B cell (primary cell): Measurements from ENCODE around the gene ARRDC5. TPM values are rescaled to one million over a fixed set of nuclear protein-coding genes. Genes with fewer than 3 reads are reported as not detected.
"Not testable (repeated sequence)": the region's sequence is repeated elsewhere in the genome, so short reads cannot be mapped to it uniquely, and the experiment has no call there.

Experiments used
- ATAC-seq: fragments of 200-7000 bp; cut with Tn5 transposase; one replicate; pipeline ENCODE4 v1.10.0; 2021; ENCODE audit warnings: low read depth, mild to moderate bottlenecking, moderate number of reproducible peaks, moderate library complexity
- CTCF ChIA-PET: fragments of 350-600 bp; sonication (Branson Sonifier 250); formaldehyde crosslinking; loops from one replicate; lab custom pipeline; 2021; ENCODE audit warnings: antibody characterized with exemption, inconsistent platforms; lab: Charles Lee
- POLR2A ChIA-PET: fragments of 350-600 bp; sonication (Branson Sonifier 250); formaldehyde crosslinking; loops from one replicate; lab custom pipeline; 2021; ENCODE audit warnings: antibody characterized with exemption; lab: Charles Lee
- DNase-seq: peaks from one replicate; pipeline ENCODE4 v3.0.0; 2013
- H2AFZ ChIP-seq: 2 replicates; pipeline ENCODE4 v1.6.1; 2012; ENCODE audit warnings: mild to moderate bottlenecking, low read depth, low read length; ENCODE audit not compliant: insufficient read depth, poor library complexity, severe bottlenecking
- H3K27ac ChIP-seq, 2 donors: 1 replicate in 1 of 2; 2 replicates in 1 of 2; pipeline ENCODE4 v1.5.1; 2012 to 2013; ENCODE audit warnings: low read length in 2 of 2, mild to moderate bottlenecking in 2 of 2, moderate library complexity in 1 of 2
- H3K27me3 ChIP-seq, 4 experiments: fragments of 200-600 bp in 1 of 4; sonication (generic) in 1 of 4; replicated peaks in 1 of 4; 1 replicate in 2 of 4; 2 replicates in 2 of 4; pipeline versions ENCODE4 v1.6.1 to v1.7.0; 2013 to 2016; ENCODE audit warnings: low read length in 3 of 4, mild to moderate bottlenecking in 2 of 4, mixed read lengths in 1 of 4, moderate library complexity in 1 of 4; ENCODE audit not compliant: insufficient read depth in 4 of 4, control insufficient read depth in 3 of 4; ENCODE audit errors: control extremely low read depth in 1 of 4
- H3K36me3 ChIP-seq, 2 experiments: replicated peaks in 1 of 2; 1 replicate in 1 of 2; 2 replicates in 1 of 2; pipeline versions ENCODE4 v1.6.1 to v1.7.1; 2013; ENCODE audit warnings: low read length in 1 of 2; ENCODE audit not compliant: insufficient read depth in 2 of 2, control insufficient read depth in 1 of 2; ENCODE audit errors: control extremely low read depth in 1 of 2, extremely low read depth in 1 of 2
- H3K4me1 ChIP-seq, 2 donors: fragments of 200-600 bp in 1 of 2; sonication (generic) in 1 of 2; 1 replicate in 1 of 2; 2 replicates in 1 of 2; pipeline versions ENCODE4 v1.5.1 to v1.6.1; 2013 to 2017; ENCODE audit warnings: low read length in 2 of 2; ENCODE audit not compliant: control insufficient read depth in 2 of 2, insufficient read depth in 2 of 2
- H3K4me2 ChIP-seq: replicated peaks from 2 replicates; pipeline ENCODE3; 2012; ENCODE audit warnings: mild to moderate bottlenecking, low read depth, low read length; ENCODE audit not compliant: poor library complexity, severe bottlenecking
- H3K4me3 ChIP-seq, 5 experiments: fragments of 200-600 bp in 1 of 5; sonication (generic) in 1 of 5; 1 replicate in 3 of 5; 2 replicates in 2 of 5; pipeline versions ENCODE4 v1.5.1 to v1.7.0; 2011 to 2016; ENCODE audit warnings: low read length in 4 of 5, mild to moderate bottlenecking in 4 of 5, low read depth in 2 of 5, control low read depth in 1 of 5, moderate library complexity in 1 of 5; ENCODE audit not compliant: insufficient read depth in 1 of 5; ENCODE audit errors: control extremely low read depth in 1 of 5, extremely low read depth in 1 of 5
- H3K79me2 ChIP-seq: fragments of 200-600 bp; sonication (generic); one replicate; pipeline ENCODE4 v1.6.0; 2016; ENCODE audit warnings: low read length; ENCODE audit not compliant: control insufficient read depth, insufficient read depth
- H3K9ac ChIP-seq: fragments of 200-600 bp; sonication (generic); 2 replicates; pipeline ENCODE4 v1.6.1; 2017; ENCODE audit warnings: mild to moderate bottlenecking, low read length, moderate library complexity
- H3K9me3 ChIP-seq, 3 donors: one replicate each; pipeline versions ENCODE4 v1.6.1 to v1.7.1; 2013; ENCODE audit warnings: low read length in 2 of 3; ENCODE audit not compliant: control insufficient read depth in 2 of 3, insufficient read depth in 1 of 3; ENCODE audit errors: control extremely low read depth in 1 of 3
- H4K20me1 ChIP-seq: 2 replicates; pipeline ENCODE4 v1.6.0; 2012; ENCODE audit warnings: mild to moderate bottlenecking, low read length; ENCODE audit not compliant: insufficient read depth, control insufficient read depth, poor library complexity, severe bottlenecking
- H3K27ac Mint-ChIP-seq: one replicate; pipeline ENCODE4 v1.8.0; 2021; ENCODE audit warnings: mixed read lengths
- H3K27me3 Mint-ChIP-seq: one replicate; pipeline ENCODE4 v1.8.0; 2021; ENCODE audit warnings: mixed read lengths
- H3K4me1 Mint-ChIP-seq: one replicate; pipeline ENCODE4 v1.8.0; 2021; ENCODE audit warnings: mixed read lengths
- H3K4me3 Mint-ChIP-seq: one replicate; pipeline ENCODE4 v1.8.0; 2021; ENCODE audit warnings: mixed read lengths
- H3K9me3 Mint-ChIP-seq: one replicate; pipeline ENCODE4 v1.8.0; 2022; ENCODE audit warnings: mixed read lengths; ENCODE audit not compliant: insufficient read depth
- EZH2 ChIP-seq: IDR thresholded peaks from 2 replicates; pipeline ENCODE4 v1.6.1; 2012; ENCODE audit warnings: borderline replicate concordance, low read depth, mild to moderate bottlenecking, moderate library complexity, low read length; ENCODE audit not compliant: insufficient read depth, poor library complexity, severe bottlenecking
- WGBS: methylation state at CpG from one replicate; pipeline ENCODE4 v1.1.5; 2013; ENCODE audit warnings: missing lambda C conversion rate; ENCODE audit not compliant: insufficient coverage; 5-methylcytosine and 5-hydroxymethylcytosine counted together
- intact Hi-C: fragments of 100-400 bp; cut with micrococcal nuclease; formaldehyde crosslinking; loops from one replicate; pipeline ENCODE4 v1.10.0; 2022
- polyA plus RNA-seq: library from polyadenylated mRNA; depleted of rRNA; stranded (reverse); fragments of >200 nt; gene quantifications from 2 replicates; pipeline ENCODE4 v1.2.3, GENCODE V29; 2012
- total RNA-seq, 2 donors: library from RNA; stranded (reverse); fragments of 120-200 nt in 1 of 2; gene quantifications; 1 replicate in 1 of 2; 2 replicates in 1 of 2; pipeline versions ENCODE4 v1.2.3 to v1.2.4, GENCODE V29; 2013 to 2022
- TF ChIP-seq, protein P1 (sequence below): fragments of 200-600 bp; IDR thresholded peaks from one replicate; pipeline ENCODE4 v1.8.0; 2022; ENCODE audit warnings: antibody characterized with exemption, mild to moderate bottlenecking

The ARRDC5 gene
- total and polyA plus RNA-seq, 2 donors (not counting 1 experiment from before 2014, with no cell fraction given) = 10.2 to 13.2 TPM

DNA sequence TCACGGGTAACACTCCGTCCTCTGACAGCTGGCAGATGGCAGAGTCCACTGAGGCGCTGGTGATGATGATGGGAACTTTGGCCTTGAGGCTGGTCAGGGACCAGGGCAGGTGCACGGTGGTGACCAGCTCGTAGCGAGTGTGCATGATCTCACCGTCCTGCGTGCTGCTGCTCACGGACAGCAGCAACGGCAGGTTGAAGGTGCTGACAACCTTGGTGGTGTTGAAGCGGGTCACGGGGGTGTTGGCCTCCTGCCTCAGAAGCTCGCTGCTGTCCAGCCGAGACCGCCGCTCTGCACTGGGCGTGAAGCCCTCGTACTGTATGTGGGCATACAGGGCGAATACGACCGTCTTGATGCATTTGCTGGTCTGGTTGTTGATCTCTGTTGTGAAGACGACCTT lies 11.6 kb downstream of the ARRDC5 start:
- H3K4me1 ChIP-seq = peaks cover 4 to 6% of the 10 kb centered on the region in 2 donors
- H2AFZ ChIP-seq = no peak overlapping the region
- 98% methylated on average over 22 of the region's 22 CpGs for WGBS
- H3K27me3 ChIP-seq = no peaks in the 10 kb centered on the region
- H3K9ac ChIP-seq = no peak overlapping the region
- Mint-ChIP-seq H3K4me1 (peaks cover 9% of the 10 kb centered on the region), H3K4me3 (no peak overlapping the region), H3K27me3 (no peaks in the 10 kb centered on the region), H3K27ac (no peak overlapping the region), H3K9me3 (no peaks in the 10 kb centered on the region)
- ChIA-PET CTCF (interaction anchor here (1.3 kb wide), 1 partner anchor 19 kb away, joined by 3 read pairs; no protein-coding TSS in a partner anchor), POLR2A (no interaction called here)
- peaks cover 0 to 9% of the 10 kb centered on the region in 2 experiments for H3K36me3 ChIP-seq
- no peak for DNase-seq
- ATAC-seq = no peak
- H4K20me1 ChIP-seq = no peaks in the 10 kb centered on the region
- H3K4me2 ChIP-seq = no peak overlapping the region
- no peak overlapping the region for H3K27ac ChIP-seq
- peaks cover 10% of the 10 kb centered on the region for H3K79me2 ChIP-seq
- no peak overlapping the region for H3K4me3 ChIP-seq
- TF ChIP-seq EZH2 = no peak
- TF ChIP-seq, protein P1, sequence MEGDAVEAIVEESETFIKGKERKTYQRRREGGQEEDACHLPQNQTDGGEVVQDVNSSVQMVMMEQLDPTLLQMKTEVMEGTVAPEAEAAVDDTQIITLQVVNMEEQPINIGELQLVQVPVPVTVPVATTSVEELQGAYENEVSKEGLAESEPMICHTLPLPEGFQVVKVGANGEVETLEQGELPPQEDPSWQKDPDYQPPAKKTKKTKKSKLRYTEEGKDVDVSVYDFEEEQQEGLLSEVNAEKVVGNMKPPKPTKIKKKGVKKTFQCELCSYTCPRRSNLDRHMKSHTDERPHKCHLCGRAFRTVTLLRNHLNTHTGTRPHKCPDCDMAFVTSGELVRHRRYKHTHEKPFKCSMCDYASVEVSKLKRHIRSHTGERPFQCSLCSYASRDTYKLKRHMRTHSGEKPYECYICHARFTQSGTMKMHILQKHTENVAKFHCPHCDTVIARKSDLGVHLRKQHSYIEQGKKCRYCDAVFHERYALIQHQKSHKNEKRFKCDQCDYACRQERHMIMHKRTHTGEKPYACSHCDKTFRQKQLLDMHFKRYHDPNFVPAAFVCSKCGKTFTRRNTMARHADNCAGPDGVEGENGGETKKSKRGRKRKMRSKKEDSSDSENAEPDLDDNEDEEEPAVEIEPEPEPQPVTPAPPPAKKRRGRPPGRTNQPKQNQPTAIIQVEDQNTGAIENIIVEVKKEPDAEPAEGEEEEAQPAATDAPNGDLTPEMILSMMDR = no peak
- H3K9me3 ChIP-seq = no peaks in the 10 kb centered on the region
- intact Hi-C loops = no loop called here

DNA sequence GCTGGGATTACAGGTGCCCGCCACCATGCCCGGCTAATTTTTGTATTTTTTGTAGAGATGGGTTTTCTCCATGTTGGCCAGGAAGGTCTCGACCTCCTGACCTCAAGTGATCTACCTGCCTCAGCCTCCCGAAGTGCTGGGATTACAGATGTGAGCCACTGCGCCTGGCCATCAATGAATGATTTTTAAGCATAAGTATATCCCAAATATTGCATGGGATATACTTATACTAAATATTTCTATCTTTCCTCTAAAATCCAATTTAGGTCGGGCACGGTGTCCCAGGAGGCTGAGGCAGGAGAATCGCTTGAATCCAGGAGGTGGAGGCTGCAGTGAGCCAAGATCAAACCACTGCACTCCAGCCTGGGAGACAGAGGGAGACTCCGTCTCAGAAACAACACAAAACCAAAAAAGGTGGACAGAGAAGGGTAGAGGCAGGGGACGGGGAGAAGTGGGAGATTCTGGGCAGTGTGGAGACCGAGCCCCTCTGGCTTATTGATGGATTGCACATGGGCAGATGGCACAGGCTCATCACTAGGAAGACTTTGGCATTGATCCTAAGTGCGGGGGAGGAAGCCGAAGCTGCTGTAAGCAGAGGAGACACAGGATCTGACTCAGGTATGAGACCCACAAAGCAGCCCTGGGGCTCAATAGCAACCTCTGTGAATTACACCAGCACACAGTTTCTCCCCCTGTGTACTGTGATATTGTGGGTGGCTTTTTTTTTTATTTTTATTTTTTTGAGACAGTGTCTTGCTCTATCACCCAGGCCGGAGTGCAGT lies 13.5 kb downstream of the ARRDC5 start:
- no peak for ATAC-seq
- TF ChIP-seq EZH2 = no peak
- TF ChIP-seq, protein P1 = no peak
- Mint-ChIP-seq H3K9me3 (no peaks in the 10 kb centered on the region), H3K27ac (no peak overlapping the region), H3K27me3 (no peaks in the 10 kb centered on the region), H3K4me3 (no peak overlapping the region), H3K4me1 (no peaks in the 10 kb centered on the region)
- DNase-seq = no peak
- H2AFZ ChIP-seq = no peak overlapping the region
- no peak overlapping the region for H3K9ac ChIP-seq
- H3K79me2 ChIP-seq = peaks cover 10% of the 10 kb centered on the region
- ChIA-PET CTCF (no interaction called here), POLR2A (interaction anchor here (0.7 kb wide), 1 partner anchor 21 kb away, joined by 11 read pairs; no protein-coding TSS in a partner anchor)
- WGBS = 88% methylated on average over 5 of the region's 14 CpGs
- intact Hi-C loops = no loop called here
- H3K4me3 ChIP-seq = no peak overlapping the region
- no peak overlapping the region for H3K27ac ChIP-seq
- H3K9me3 ChIP-seq = no peaks in the 10 kb centered on the region
- no peaks in the 10 kb centered on the region for H3K27me3 ChIP-seq
- no peaks in the 10 kb centered on the region for H4K20me1 ChIP-seq
- H3K36me3 ChIP-seq = peaks cover 0 to 9% of the 10 kb centered on the region in 2 experiments
- no peak overlapping the region for H3K4me2 ChIP-seq
- H3K4me1 ChIP-seq = no peaks in the 10 kb centered on the region

DNA sequence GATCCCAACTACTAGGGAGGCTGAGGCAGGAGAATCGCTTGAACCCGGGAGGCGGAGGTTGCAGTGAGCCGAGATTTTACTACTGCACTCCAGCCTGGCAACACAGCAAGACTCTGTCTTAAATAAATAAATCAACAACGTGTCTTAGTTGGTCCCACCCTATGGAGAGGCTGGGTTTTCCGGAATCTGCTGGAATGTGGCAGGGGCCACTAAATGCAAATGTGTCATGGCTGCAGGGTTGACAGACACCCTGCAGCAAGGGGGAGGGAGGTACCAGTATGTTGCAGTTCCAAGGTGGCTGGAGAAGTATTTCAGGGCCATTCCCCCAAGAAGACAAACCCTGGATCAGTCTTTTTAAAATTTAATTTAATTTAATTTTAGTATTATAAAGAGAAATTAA lies 14.9 kb downstream of the ARRDC5 start:
- H3K27me3 Mint-ChIP-seq, H3K9me3 Mint-ChIP-seq, ATAC-seq, H3K4me3 Mint-ChIP-seq, H3K4me1 ChIP-seq, H4K20me1 ChIP-seq, H3K79me2 ChIP-seq, CTCF ChIA-PET, H3K4me1 Mint-ChIP-seq, H3K9me3 ChIP-seq, H3K36me3 ChIP-seq, H3K27ac Mint-ChIP-seq, DNase-seq, H3K9ac ChIP-seq, H2AFZ ChIP-seq, intact Hi-C loops, H3K4me3 ChIP-seq, H3K4me2 ChIP-seq, H3K27ac ChIP-seq, H3K27me3 ChIP-seq: not testable (repeated sequence)
- no CpG with 5 or more reads among the region's 6 CpGs for WGBS
- POLR2A ChIA-PET = interaction anchor here (0.6 kb wide), 1 partner anchor 93 kb away, joined by 6 read pairs; no protein-coding TSS in a partner anchor
